GM21390 (cell line): ENCODE data around the gene REM2.

ENCODE experiments used
- ATAC-seq: cut with Tn5 transposase; IDR thresholded peaks from one replicate; pipeline ENCODE4 v1.9.1; 2021; ENCODE audit not compliant: unreplicated experiment

REM2 gene

DNA sequence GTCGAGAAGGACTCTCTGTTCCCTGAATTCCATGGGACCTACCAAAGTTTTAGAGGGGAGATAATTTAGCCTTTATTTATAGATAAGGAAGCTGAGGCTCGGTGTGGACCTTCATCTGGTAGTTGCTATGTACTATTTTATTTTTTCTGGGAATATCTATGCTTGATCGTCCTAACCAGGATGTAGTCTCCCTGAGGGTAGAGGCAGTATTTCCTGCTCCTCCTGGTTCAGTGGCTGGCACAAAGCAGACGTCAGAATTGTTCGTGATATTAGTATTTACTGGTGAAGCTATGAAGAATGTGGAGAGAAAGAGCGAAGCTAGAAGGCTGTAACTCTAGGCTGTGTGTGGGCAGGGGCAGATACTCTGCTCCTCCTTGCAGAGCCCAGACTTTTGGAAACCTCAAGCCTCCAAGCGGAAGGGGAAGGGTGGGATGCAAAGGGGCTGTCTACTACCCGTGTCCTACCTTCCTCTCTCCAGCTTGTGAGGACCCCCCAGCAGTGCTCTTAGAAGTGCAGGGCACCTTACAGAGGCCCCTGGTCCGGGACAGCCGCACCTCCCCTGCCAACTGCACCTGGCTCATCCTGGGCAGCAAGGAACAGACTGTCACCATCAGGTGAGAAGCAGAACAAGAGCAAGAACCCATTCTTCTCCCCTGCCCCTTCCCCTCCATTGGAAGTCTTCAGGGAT, 10.0 kb upstream of the REM2 start:
- no peak for ATAC-seq

DNA sequence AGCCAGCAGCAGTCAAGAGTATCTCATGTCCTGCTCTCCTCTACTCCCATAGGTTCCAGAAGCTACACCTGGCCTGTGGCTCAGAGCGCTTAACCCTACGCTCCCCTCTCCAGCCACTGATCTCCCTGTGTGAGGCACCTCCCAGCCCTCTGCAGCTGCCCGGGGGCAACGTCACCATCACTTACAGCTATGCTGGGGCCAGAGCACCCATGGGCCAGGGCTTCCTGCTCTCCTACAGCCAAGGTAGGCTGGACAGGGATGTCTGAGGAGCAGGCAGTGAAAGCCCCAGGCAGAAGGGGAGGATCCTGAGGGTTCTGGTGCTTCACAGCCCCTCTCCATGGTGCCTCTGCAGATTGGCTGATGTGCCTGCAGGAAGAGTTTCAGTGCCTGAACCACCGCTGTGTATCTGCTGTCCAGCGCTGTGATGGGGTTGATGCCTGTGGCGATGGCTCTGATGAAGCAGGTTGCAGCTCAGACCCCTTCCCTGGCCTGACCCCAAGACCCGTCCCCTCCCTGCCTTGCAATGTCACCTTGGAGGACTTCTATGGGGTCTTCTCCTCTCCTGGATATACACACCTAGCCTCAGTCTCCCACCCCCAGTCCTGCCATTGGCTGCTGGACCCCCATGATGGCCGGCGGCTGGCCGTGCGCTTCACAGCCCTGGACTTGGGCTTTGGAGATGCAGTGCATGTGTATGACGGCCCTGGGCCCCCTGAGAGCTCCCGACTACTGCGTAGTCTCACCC, 7.8 kb upstream of the REM2 start:
- no peak for ATAC-seq

DNA sequence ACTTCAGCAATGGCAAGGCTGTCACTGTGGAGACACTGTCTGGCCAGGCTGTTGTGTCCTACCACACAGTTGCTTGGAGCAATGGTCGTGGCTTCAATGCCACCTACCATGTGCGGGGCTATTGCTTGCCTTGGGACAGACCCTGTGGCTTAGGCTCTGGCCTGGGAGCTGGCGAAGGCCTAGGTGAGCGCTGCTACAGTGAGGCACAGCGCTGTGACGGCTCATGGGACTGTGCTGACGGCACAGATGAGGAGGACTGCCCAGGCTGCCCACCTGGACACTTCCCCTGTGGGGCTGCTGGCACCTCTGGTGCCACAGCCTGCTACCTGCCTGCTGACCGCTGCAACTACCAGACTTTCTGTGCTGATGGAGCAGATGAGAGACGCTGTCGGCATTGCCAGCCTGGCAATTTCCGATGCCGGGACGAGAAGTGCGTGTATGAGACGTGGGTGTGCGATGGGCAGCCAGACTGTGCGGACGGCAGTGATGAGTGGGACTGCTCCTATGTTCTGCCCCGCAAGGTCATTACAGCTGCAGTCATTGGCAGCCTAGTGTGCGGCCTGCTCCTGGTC, 7.2 kb upstream of the REM2 start:
- ATAC-seq = no peak

DNA sequence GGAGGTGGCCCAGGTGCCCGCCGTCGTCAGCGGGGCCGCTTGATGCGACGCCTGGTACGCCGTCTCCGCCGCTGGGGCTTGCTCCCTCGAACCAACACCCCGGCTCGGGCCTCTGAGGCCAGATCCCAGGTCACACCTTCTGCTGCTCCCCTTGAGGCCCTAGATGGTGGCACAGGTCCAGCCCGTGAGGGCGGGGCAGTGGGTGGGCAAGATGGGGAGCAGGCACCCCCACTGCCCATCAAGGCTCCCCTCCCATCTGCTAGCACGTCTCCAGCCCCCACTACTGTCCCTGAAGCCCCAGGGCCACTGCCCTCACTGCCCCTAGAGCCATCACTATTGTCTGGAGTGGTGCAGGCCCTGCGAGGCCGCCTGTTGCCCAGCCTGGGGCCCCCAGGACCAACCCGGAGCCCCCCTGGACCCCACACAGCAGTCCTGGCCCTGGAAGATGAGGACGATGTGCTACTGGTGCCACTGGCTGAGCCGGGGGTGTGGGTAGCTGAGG, 6.0 kb upstream of the REM2 start:
- no peak for ATAC-seq

DNA sequence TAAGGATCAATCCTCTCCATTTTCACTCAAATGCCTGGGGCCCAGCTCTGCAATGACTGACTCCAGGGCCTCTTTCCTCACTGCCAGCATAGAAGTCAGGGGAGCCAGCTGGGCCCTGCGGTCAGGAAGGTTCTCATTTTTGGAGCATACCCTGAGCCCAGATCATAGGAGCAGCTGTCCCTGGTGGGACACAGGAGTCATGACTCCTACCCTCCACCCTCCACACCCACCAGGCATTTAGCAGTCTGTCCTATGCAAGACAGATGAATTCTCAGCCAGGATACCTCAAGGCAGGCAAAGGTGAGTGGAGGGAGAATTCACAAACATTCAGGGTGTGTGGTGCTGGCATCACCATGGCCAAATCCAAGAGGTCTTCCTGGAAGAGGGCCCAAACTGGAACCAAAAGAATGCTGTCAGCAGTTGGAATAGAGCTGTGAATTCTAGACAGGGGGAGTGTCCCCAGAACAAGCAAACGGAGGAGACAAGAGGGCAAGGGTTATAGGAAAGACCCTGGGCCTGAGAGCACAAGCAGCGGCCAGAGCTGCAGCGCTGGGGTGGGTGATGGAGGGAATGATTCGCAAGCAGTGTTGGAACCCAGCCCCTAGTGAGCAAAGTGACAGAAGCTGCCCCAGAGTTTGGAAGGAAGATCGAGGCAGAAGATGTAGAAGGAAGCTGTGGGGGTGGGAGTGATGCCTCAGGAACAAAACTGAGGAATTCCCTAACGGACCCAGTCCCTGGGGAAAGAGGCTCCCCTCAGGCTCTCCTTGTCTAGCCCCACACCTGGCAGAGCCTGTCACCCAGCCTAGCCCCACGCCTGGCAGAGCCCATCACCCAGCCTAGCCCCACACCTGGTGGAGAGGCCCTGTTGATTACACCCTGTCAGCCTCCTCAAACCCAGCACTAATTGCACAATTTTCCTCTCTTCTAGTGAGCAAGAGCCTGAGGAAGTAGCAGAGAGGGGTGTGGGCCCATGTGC, 4.5 kb upstream of the REM2 start:
- no peak for ATAC-seq

DNA sequence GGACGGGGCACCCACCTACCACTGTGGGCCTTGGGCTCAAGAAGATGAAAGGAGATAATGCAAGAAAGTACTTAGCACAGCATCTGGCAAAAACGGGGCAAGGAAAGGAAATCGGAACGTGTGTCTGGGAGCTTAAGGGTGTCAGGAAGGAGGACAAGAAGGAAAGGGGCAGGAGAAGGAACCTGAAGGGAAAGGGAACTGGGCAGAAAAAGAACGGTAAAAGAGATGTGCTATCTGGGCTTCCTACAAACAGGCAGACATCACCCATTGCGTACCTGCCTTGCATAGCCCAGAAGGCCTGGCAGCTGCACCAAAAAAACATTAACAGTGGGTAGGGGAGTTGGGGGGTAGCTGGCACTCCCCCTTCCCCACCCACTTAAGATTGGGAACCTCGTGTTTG, 958 bp upstream of the REM2 start:
- ATAC-seq = no peak

DNA sequence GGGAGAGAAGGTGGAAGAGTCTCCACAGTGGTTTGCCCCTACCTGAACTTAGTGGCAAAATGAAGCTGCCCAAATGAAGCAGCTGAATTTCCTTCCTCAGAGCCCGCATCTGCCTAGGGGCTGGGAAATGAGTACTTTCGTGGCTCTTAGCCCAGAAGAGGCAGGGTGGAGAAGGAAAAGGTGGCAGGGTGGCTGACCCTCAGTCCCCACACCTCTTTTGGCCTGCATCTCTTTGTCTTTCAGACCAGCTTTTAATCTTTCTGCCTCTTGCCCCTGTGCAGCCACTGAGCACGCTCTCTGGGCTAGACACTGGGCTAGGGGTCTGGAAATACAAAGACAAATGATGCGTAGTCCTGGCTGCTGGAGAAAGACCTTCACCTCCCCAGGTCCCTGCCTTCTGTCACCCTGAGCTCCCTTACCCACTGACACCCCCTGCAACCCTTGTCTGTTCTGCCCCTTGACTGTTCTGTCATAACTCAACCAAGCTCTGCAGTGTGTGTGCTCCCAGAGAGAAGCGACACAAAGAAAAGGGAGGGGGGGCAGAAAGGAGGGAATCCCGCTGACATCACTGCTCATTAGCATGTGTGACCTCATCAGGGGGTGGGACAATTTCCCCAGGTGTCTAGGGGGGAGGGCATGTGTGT, 371 bp upstream of the REM2 start:
- no peak for ATAC-seq

DNA sequence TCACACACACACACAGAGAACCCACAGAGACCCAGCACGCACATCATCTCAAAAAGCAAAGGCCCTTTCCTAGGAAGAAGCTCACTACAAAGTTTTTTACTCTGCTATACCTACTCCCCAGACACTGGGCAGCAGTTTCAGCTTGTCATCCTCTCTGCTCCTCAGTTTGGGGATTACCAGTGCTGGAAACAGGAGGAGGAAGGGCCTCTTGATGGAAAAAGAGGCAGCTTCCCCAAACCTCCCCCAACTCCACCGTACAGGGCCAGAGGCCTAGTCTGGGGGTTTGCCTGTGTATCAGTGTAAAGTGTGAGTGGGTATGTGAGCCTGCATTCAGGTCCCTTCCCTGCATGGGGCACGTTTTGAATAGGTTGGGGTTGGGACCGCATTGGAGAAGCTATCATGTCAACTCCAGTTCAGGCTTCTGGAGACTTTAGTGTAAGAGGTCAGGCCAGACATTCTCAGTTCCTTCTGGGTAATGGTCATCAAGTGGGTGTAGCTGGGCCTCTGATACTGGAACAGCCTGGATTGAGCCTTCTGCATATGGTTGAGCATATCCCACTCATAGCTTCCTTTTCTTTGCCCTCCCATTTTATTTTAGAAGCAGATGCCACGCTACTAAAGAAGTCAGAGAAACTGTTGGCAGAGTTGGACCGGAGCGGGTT, 1.2 kb downstream of the REM2 start:
- ATAC-seq = no peak

DNA sequence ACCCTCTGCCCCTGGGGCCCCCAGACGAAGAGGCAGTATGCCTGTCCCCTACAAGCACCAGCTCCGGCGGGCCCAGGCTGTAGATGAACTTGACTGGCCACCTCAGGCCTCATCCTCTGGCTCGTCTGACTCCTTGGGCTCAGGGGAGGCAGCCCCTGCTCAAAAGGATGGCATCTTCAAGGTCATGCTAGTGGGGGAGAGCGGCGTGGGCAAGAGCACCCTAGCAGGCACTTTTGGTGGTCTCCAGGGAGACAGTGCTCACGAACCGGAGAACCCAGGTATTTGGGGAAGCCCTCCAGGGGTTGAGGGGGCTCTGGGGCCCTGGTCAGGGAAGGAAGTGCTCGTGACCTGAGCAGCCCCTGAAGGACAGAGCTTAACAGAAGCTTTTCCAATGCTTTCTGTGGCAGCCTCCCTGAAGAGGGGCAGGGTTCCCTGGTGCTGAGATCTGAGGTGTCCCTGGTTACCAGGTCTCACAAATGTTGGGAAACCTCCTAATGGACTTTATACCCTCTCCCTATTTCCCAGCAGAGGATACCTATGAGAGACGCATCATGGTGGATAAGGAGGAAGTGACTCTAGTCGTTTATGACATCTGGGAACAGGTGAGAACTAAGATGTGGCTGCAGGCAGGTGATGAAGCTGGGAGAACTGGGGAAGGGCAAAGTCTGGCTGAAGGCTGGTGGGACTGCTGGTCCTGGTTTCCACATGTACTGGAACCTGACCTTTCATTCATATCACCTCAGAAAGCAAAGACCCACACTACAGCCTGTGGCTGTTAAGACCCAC, 1.9 kb downstream of the REM2 start:
- no peak for ATAC-seq

DNA sequence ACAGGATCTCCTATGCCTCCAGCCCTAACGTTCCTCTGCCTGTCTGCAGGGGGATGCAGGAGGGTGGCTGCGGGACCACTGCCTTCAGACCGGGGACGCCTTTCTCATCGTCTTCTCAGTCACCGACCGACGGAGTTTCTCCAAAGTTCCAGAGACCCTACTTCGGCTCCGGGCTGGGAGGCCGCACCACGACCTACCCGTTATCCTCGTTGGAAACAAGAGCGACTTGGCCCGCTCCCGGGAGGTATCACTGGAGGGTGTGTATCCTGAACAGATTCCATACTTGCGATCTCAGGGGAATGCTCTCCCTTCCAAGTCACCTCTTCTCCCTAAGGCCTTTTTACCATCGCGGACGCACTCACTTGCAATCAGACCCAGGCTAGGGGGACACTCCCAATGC, 3.0 kb downstream of the REM2 start:
- ATAC-seq = no peak

DNA sequence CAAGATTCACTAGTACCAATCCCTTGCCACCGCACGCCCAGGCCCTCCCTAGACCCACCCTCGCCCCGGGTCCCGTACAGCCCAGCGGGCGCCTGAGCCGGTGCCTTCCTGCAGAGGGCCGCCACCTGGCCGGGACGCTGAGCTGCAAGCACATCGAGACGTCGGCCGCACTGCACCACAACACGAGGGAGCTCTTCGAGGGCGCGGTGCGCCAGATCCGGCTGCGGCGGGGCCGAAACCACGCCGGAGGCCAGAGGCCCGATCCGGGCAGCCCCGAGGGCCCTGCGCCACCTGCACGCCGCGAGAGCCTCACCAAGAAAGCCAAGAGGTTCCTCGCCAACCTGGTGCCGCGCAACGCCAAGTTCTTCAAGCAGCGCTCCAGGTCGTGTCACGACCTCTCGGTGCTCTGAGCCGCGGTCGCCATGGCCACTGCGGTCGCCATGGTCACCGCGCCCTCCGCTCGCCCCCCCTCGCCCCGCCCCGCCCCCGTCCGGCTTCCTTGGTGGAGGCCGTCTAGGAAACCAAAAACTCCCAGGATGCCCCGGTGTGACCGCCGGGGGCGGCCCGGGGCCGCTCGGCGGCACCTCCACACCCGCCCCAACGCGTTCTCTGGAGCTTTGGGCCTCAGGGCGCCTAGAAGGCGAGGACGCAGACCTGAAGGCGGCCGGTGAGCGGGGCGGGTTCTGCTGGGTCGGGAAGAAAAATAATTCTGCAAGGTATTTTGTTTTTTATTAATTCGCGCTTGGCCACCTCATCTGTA, 3.7 kb downstream of the REM2 start:
- peak; percentile 37 for ATAC-seq

DNA sequence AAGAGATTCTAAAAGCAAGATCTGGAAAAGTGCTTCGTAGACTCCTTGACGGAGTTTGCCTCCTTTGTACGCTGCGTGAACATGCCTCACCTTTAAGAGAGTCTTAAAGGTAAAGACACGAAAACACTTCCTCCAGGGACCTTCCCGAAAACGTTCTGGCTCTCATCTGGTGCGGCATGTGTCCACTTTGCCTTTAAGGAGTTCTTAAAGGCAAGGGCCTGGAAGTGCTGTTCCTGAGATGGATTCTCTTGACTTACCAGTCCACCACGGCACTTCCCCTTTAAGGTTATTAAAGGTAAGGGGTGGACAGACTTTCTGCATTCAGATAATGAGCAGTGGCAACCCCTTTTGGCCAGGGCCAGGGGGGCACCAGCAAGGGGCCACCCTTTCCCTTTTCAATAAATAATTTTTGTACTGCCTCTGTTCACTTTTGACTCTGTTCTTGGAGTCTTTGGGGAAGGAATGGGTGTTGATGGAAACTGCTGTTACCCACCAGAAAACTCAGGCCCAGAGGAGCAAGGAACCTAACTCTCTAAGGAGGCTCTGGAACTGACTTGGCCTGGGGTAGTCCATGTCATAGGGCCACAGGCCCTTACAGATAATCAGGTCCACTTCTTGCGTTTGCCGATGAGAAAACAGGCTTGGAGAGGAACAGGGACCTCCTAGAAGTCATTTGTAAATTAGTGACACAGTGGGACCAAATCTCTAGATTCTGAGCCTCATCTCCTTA, 4.4 kb downstream of the REM2 start:
- ATAC-seq = peak; percentile 41

DNA sequence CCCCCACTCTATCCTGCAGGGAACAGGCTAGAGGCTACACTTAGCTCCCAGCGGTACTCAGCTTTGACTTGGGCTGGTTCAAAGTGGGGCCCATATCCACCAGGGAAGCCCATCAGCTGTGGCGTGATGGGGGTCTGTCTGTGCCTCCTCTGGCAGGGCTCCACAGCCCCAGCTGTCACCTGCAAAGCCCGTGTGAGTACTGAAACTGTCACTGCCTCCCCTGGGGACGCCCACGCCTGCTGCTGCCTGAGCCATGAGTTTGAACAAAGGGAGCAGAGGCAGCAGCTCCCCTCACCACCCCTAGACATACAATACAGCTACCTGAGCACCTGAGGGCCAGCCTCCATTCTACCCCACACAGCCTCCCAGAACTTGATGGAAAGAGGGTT, 5.0 kb downstream of the REM2 start:
- peak; percentile 50 for ATAC-seq

DNA sequence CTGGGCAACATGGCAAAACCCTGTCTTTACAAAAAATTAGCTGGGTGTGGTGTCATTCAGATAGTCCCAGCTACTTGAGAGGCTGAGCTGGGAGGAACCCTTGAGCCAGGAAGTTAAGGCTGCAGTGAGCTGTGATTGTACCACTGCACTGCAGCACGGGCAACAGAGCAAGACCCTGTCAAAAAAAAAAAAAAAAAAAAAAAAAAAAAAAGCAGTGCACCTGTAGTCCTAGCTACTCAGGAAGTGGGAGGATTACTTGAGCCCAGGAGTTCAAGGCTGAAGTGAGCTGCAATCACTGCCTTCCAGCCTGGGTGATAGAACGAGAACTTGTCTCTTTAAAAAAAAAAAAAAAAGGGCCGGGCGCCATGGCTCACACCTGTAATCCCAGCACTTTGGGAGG, 5.6 kb downstream of the REM2 start:
- ATAC-seq = no peak

DNA sequence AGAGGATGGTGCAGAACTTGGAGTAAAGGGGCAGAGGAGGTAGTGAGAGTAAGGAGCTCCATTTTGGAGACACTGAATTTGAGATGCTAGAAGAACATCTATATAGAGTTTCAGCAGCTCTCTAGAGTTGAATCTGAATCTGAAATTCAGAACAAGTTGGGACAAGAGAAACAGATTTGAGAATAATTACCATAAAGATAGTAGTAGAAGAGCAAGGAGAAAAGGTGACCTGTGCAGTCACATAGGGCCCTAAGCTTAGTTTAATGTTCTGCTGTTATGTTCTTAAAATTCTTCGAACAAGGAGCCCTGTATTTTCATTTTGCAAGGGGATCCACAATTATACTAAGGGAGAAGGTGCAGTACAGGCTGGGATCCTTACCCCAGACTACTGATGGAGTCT, 7.4 kb downstream of the REM2 start:
- ATAC-seq = no peak

DNA sequence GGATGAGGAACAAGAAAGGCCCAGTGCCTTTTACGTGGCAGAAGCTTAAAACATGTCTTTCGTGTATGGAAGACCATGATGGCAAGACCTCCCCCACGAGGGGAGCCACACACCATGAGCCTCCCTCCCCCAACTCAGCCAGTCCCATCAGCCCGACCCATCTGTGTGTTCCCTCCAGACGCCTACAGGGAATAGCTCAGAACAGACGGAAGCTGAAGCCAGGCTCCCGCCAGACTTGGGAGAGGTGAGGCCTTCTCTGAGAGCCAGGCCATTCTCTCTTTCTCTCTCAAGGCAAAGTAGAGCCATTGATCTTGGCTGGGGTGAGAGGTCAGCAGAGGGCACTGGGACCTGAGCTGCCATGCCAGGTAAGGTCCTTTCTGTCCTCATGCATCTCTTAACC, 9.5 kb downstream of the REM2 start:
- ATAC-seq = no peak

DNA sequence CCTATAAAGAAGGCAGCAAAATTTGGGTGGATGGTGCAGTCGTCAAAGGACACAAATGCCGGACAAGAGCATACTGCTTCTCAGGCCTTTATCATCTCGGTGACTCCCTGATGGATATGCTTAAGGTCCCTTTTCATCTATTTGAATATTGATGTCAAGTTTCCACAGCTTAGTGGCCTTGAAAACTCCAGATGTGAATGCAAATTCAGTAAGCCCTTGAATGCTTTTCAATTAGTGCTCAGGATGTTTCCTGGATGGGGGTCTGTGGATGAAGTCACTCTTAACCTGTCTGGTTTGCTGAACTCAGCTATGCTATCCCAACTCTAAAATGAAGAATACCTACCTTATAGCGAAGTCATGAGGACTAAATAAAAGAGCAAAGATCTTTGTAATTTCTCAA, 10.7 kb downstream of the REM2 start:
- ATAC-seq = no peak

DNA sequence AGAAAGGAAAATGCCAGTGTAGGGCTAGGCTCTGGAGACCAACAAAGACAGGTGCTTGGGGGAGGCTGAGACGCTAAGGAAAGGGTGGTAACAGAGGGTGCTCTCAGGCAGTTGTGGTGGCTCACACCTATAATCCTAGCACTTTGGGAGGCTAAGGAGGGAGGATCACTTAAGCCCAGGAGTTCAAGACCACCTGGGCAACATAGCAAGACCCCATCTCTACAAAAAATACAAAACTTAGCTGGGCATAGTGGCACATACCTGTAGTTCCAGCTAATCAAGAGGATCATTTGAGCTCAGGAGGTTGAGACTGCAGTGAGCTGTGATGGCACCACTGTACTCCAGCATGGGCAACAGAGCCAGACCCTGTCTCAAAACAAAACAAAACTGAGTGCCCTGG, 12.4 kb downstream of the REM2 start:
- ATAC-seq = no peak
